Hepatocyte (in vitro differentiated cells): Measurements from ENCODE around the gene ARSB.

Source experiments
- CTCF ChIP-seq: fragments of 200-600 bp; sonication (generic); IDR thresholded peaks from 2 replicates; pipeline ENCODE4 v1.5.1; 2016; ENCODE audit warnings: antibody characterized with exemption, mild to moderate bottlenecking; ENCODE audit not compliant: poor library complexity
- EZH2 ChIP-seq: fragments of 200-600 bp; sonication (generic); IDR thresholded peaks from 2 replicates; pipeline ENCODE4 v1.6.1; 2016; ENCODE audit warnings: antibody characterized with exemption, mild to moderate bottlenecking, borderline replicate concordance
- EZH2phosphoT487 ChIP-seq: fragments of 200-600 bp; sonication (generic); IDR thresholded peaks from one replicate; pipeline ENCODE4 v1.6.1; 2018; ENCODE audit warnings: antibody characterized with exemption, mild to moderate bottlenecking, low read depth, moderate library complexity; ENCODE audit not compliant: unreplicated experiment, severe bottlenecking

- TF ChIP-seq CTCF (no peak), EZH2 (no peak), EZH2phosphoT487 (no peak)
Observed at GRCh38 chr5:78804995-78805394, 180.1 kb downstream of the ARSB start.
